ENCODE measurements around the gene RAPSN. TPM values are rescaled to one million over a fixed set of nuclear protein-coding genes. Genes with fewer than 3 reads are reported as not detected.

RAPSN gene
- total RNA-seq, 2 donors from 2014 or later = not detected

GRCh38 chr11:47443028-47443700 is 5.8 kb downstream of the RAPSN start:
- no peak overlapping the region for H3K27ac ChIP-seq
- DNase-seq (ENCODE audit: low spot score) = no peak

GRCh38 chr11:47442514-47442913 is 6.4 kb downstream of the RAPSN start:
- H3K27ac ChIP-seq = no peak overlapping the region

More at GRCh38 chr11:47443028-47443700, 5.8 kb downstream of the RAPSN start:
- Histone ChIP-seq H3K4me1 (peaks cover 0 to 7% of the 10 kb centered on the region in 2 donors), H3K36me3 (no peaks in the 10 kb centered on the region), H3K4me3 (no peak overlapping the region), H3K27me3 (no peaks in the 10 kb centered on the region), H3K9me3 (no peaks in the 10 kb centered on the region)
- TF ChIP-seq CTCF (IDR thresholded peaks at IDR 0.05) = no peak

GRCh38 chr11:47441421-47441820 is 7.5 kb downstream of the RAPSN start:
- Histone ChIP-seq H3K4me3 (no peak overlapping the region), H3K9me3 (no peaks in the 10 kb centered on the region), H3K36me3 (no peaks in the 10 kb centered on the region), H3K27me3 (no peaks in the 10 kb centered on the region), H3K4me1 (peaks cover 0 to 7% of the 10 kb centered on the region in 2 donors), H3K27ac (no peak overlapping the region)
- DNase-seq (ENCODE audit: low spot score) = no peak
- no peak for TF ChIP-seq CTCF (IDR thresholded peaks at IDR 0.05)

More at GRCh38 chr11:47442514-47442913, 6.4 kb downstream of the RAPSN start:
- no peaks in the 10 kb centered on the region for H3K27me3 ChIP-seq
- no peaks in the 10 kb centered on the region for H3K9me3 ChIP-seq
- H3K4me1 ChIP-seq = peaks cover 0 to 7% of the 10 kb centered on the region in 2 donors
- no peak for TF ChIP-seq CTCF (IDR thresholded peaks at IDR 0.05)
- H3K36me3 ChIP-seq = no peaks in the 10 kb centered on the region
- DNase-seq (ENCODE audit: low spot score) = no peak
- no peak overlapping the region for H3K4me3 ChIP-seq

GRCh38 chr11:47440054-47440476 is 8.9 kb downstream of the RAPSN start:
- no peak for DNase-seq (ENCODE audit: low spot score)
- no peaks in the 10 kb centered on the region for H3K27me3 ChIP-seq
- peaks cover 0 to 7% of the 10 kb centered on the region in 2 donors for H3K4me1 ChIP-seq
- no peaks in the 10 kb centered on the region for H3K9me3 ChIP-seq
- H3K27ac ChIP-seq = no peak overlapping the region
- H3K36me3 ChIP-seq = no peaks in the 10 kb centered on the region
- H3K4me3 ChIP-seq = no peak overlapping the region
- no peak for TF ChIP-seq CTCF (IDR thresholded peaks at IDR 0.05)

GRCh38 chr11:47438721-47439120 is 10.2 kb downstream of the RAPSN start:
- TF ChIP-seq CTCF (IDR thresholded peaks at IDR 0.05) = no peak

More at GRCh38 chr11:47438721-47439120, 10.2 kb downstream of the RAPSN start:
- no peaks in the 10 kb centered on the region for H3K9me3 ChIP-seq
- peaks cover 0 to 16% of the 10 kb centered on the region in 2 donors for H3K4me1 ChIP-seq
- no peak overlapping the region for H3K27ac ChIP-seq
- no peaks in the 10 kb centered on the region for H3K27me3 ChIP-seq
- no peaks in the 10 kb centered on the region for H3K36me3 ChIP-seq
- no peak for DNase-seq (ENCODE audit: low spot score)
- no peak overlapping the region for H3K4me3 ChIP-seq

All from right atrium auricular region (tissue), 2 donors.